Activated T-helper 1 cell treated with anti-CD3 and anti-CD28 coated beads, Interleukin-2, amount 50 U/mL, for 16 hours (primary cell): ENCODE measurements around the gene SPOCK1.

Experiments
- DNase-seq, 2 donors: peaks; one replicate each; pipeline ENCODE4 v3.0.0-alpha.2; 2020; ENCODE audit warnings: low read depth in 1 of 2, low spot score in 1 of 2

Gene SPOCK1

DNA sequence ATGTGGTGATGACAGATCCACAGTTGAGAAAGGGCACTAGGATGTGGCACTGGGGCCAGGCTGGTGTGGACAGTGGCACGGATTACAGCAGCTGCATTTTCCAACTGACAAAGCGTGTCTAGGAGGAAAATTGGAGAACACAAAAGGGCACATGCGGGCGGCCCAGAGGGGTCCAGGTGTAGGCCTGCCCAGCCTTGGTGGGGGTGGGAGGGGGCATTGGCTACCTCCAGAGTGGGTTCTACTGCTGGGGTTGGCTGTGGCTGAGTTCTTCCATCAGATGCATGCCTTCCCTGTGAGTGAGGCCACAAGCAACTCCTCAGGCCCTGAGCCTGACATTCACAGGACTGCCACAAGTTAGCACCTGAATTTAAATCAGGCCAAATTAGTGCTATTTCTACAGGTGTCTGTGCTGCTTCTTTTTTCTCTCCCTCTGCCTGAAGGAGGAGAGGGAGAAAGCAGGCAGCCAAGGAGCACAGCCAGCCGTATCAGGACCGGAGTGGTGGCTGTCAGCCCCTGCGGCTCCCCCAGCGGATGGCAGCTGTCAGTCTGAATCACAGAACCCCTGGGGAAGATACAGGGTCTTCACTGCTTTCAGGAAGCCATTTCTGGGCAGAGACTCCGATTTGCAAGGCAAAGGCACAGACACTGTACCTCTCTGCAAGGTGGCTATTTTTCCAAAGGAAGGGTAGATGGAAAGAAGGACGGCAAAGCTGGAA is 464.2 kb downstream of the SPOCK1 start:
- DNase-seq, result no peak

- DNase-seq, result no peak
Measured at GRCh38 chr5:137034213-137034612, 464.9 kb downstream of the SPOCK1 start.

DNA sequence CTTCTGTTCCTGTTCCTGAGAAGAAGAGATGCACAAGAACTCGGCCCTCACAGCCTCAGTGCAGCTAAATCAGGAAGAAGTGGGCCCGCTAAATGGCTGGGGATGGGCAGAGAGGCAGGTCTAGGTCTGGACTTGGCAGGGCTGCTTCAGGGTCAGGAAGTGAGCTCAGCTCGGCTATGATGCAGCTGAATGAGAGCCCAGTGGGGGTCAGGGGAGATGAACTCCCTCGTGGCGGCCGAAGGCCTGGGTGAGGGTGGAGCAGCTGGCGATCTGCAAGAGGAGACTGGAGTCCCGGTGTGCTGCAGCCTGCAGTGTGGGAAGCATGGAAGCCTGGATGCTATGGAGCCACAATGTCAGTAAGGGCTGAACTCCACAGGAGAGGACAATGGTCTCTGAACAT is 466.2 kb downstream of the SPOCK1 start:
- DNase-seq, result no peak

- no peak for DNase-seq
Measured at GRCh38 chr5:137027758-137028157, 471.4 kb downstream of the SPOCK1 start.

DNA sequence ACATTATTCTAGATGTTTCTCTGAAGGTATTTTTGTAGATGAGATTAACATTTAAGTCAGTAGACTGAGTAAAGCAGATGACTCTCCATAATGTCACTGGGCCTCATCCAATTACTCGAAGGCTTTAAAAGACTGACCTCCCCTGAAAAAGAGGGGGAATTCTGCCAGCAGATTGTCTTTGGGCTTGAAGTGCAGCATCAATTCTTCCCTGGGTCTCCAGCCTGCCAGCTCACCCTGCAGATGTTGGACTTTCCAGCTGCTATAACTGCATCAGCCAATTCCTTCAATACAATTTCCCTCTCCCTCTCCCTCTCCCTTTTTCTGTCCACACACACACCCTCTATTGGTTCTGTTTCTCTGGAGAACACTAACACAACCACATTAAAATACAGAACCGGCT is 472.8 kb downstream of the SPOCK1 start:
- DNase-seq, result no peak

DNA sequence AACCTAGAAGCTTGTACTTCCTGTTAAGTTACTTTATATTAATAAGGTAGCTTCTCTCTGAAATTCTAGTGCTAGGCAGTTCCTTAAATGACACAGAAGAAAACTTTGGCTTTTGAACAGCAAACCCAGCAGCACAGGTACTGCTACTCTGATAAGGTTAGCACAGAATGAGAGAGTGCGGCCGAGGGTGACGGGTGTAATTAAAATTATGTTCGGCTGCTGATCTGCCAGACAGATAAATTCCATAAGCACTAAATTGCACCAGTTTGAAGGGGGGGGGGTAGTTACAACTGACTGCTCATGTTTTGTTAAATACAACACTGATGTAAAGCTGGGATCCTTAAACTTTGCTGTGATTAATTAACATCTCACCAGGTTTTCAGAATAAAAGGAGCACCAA is 475.1 kb downstream of the SPOCK1 start:
- no peak for DNase-seq

DNA sequence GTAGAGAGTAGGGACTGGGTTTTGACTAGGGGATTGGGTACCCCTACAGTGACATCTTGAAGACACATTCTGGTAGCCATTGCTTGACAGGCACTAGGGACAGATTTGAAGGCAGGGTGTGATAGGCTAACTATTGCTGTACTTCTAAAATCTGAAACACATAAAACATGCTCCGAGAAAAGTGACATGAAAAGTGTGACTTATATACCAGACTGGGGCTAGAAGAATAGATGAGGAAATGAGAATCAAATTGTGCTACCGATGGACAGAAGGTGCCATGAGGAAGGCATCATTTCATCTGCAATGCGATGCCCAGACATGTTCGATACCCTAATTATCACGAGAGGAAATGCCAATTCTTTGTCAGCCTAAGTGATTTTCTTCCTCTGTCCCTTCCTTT is 475.8 kb downstream of the SPOCK1 start:
- DNase-seq, result no peak

DNA sequence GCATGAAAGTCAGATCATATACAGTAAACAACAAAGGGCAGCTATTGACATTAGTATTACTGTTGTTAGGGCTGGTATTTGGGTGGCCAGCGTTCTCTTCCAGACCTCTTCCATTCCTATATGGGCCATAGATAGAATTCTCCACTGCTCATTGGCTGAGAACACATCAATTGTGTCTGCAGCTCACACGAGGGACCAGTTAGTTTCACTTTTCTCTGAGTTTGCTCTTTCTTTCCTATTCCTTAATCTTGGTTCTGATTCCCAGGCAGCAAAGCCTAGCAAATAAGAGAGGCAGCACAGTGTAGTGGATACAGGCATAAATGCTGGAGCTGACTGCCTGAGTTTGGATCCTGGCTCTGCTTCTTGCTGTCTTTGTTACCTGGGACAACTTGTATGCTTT is 476.4 kb downstream of the SPOCK1 start:
- DNase-seq, result no peak

GRCh38 chr5:137022043-137022442 is 477.1 kb downstream of the SPOCK1 start:
- no peak for DNase-seq

DNA sequence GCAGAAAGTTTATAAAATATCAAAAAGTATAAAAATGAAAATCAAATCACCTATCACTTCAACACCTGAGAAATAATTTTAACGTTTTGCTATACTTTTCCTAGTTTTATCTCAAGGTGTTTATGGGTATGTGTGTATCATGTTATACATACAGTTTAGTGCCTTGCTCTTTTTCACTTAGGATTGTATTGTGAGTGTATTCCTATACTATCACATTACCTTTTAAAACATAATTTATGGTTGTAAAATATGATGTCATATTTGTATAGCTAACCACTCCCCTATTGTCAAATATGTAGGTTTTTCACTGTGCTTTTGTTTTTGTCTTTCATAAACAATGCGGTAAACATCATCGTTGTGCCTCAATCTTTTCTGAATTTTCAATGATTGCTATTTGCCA is 479.9 kb downstream of the SPOCK1 start:
- DNase-seq, result no peak

DNA sequence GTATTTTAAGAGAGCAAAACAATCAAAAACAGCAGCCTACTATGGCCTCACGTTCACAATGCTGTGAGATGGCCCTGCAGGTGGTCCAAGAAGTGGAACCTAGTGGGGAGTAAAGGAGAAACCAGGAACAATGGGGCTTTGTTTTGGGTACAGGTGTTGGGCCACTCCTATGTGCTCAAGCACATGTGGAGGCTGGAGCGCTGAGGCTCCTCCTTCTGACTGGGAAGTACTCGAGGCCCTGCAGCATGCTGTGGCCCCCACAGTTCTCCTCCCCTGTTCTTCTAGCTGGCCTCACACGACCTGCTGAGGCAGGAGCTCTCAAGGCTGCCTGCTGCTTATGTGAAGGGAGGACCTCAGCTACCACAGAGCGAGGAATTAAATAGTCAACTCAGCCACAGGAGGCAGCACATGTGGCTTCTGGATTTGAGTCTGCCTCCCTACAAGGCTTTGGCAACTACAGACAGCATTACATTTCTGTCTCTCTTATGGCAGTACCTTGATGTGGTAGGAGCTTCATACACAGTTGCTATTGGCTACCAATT is 482.3 kb downstream of the SPOCK1 start:
- no peak for DNase-seq

DNA sequence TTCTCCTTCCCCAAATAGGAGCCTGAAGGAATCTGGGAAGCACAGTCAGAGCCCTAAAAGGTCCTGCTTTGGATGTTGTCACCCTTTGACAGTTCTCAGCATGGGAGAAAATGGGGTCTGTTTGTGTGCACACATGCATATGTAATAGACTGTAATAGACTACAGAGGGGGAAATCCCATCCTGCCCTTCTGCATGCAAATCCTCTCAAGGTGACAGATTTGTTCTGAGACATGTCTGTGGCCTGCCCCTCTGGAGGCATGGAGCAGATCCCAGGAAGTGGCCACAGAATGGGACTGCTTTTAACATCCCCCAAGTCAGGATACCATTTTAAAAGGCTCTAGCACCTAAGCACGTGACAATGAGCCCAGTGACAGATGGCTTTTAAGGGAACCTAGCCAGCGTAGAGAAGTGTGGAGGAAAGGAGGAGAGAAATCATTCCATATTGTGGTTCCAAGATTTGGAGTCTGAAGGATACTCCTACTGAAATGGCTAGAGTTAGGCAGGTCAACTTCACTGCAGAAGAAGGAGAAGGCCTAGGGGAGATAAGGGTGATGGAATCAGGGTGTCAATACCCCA is 483.5 kb downstream of the SPOCK1 start:
- DNase-seq, result no peak

DNA sequence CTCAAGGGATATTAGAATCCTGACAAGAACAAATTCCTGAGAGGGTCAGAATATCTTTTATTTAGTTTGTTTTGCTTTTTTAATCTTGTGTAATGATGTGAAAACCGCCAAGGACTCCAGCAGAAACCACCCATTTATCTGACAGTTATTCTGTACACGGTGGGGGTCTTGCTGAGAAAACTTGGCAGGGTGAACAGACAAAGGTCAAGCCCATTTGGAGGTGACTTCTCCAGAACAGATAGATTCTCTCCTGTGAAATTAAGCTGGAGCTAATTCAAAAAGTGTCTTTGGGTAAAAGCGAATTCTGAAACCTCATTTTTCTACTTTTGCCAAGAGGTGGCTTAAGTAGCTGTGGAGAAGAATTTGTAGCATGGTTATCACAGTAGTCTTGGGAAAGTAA is 484.4 kb downstream of the SPOCK1 start:
- DNase-seq, result no peak

DNA sequence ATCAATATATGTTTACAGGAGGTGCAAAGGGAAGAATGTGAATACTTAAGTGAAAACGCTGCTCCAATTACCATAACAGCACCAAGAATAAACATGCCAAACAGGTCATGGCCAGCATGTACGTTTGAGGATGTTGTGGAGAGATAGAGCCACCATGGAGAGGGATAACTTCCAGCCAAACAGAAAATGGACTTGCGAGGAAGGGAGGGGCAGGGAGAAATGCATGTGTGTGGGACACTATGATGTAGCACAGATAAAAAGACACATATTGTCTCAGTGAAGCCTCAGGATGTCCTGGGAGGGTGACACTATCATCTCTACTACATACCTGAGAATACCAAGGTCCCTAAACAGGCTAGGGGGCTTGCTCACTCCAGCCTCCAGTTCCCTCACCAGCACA is 488.9 kb downstream of the SPOCK1 start:
- no peak for DNase-seq

DNA sequence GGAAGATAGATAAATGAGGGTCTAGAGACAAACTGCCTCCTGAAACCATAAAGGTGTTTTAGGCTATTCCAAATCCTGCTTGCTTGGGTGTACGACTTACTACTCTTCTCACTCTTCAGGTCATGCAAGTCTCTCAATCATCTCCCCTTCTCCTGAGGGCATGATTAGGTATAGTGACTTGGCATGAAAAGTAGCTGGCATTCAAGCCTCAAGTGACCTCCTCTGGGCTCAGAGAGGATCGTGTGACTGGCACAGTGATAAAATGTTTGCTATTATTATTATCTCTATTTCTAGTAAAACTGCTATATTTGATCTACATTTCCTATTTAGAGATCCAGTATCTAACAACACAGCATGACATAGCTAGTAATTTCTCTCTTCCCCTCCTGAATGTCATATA is 494.8 kb downstream of the SPOCK1 start:
- no peak for DNase-seq

DNA sequence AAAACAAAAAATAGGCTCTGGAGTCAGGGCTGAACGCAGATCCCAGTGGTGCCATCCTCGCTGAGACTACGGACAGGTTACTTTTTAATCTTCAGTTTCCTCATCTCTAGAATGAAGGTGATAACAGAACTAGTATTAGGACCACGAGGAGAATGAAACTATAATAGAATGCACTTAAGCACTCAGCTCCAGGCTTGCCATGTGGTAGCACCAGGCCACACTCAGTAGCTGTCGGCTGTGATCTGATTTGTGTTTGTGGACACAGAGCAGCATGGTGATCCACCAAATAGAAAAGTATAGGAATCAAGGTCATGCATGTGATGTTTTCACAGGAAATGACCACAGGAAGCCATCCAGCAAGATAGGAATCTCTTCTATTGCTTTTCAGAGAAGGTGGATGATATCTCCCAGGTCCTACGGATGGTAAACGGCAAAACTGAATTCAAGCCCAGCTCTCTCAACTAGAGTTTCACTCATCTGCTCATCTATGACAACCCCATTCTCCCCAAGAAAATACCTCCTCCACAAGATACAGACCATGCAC is 498.0 kb downstream of the SPOCK1 start:
- no peak for DNase-seq

- DNase-seq, result no peak
Measured at GRCh38 chr5:136999787-137000186, 499.3 kb downstream of the SPOCK1 start.

DNA sequence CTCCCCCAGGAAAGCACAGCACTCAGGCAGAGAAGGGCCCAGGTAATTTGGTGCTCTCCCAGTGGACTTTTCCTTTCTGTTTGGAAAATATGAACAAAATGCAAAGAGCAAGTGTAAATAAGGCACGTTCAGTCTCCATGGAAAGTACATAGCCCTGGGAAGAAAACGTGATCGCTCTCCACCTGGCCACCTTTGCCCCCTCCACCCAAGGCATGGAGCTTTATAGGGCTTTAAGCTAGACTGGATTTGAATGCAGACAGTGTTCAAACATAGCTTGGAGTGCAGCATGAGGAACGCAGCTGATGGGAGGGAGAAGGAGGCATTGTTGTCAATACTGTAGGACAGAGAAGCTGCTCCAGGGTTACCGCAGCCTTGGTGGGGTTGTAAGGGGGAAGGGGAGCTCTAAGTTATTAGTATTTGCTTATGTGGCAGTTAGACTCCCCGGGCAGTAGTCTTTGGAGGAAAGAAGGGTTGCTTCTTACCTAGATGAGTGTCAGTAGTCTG is 500.2 kb downstream of the SPOCK1 start:
- no peak for DNase-seq

GRCh38 chr5:136994154-136994553 is 505.0 kb downstream of the SPOCK1 start:
- no peak for DNase-seq

- no peak for DNase-seq
Measured at GRCh38 chr5:136992796-136993489, 506.2 kb downstream of the SPOCK1 start.

GRCh38 chr5:136985785-136986475 is 513.2 kb downstream of the SPOCK1 start:
- DNase-seq, result no peak
